Measurements from ENCODE around the gene AFG1L.

The AFG1L gene

DNA sequence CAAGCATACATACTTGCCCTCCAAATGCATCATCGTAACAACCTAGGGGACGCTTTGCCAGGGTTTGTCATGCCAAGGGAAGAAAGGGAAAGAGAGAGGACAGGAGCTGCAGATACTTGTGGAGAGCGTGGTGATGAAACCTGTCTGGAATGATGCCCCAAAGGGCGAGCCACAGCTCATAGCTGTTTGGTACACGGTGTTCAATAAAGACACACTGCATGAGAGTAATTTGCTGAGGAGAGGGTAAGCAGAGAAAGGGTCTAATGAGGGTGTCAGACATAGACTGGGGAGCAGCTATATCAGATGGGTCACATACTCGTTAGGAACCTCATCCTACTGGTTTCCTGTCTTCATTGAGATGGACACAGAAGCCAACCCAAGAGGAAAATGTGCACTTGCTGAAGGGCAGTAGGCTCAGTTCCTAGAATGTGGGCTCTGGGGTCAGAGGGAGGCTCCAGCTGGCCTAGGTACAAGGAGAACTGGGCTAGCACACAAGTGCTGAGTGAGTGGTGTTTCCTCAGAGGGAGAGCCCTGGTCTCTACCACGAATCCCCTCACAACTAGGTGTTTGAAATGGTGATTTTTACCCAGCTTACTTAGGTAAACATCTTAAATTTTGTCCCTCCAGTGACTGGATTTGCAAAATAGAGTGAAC, 260.7 kb downstream of the AFG1L start:
- in situ Hi-C loops (cut with MboI; ENCODE audit: low pct_unique_long_range_greater_than_20kb, low sequenced_read_pairs, unreplicated experiment): no loop called here
- TF ChIP-seq, protein P1, sequence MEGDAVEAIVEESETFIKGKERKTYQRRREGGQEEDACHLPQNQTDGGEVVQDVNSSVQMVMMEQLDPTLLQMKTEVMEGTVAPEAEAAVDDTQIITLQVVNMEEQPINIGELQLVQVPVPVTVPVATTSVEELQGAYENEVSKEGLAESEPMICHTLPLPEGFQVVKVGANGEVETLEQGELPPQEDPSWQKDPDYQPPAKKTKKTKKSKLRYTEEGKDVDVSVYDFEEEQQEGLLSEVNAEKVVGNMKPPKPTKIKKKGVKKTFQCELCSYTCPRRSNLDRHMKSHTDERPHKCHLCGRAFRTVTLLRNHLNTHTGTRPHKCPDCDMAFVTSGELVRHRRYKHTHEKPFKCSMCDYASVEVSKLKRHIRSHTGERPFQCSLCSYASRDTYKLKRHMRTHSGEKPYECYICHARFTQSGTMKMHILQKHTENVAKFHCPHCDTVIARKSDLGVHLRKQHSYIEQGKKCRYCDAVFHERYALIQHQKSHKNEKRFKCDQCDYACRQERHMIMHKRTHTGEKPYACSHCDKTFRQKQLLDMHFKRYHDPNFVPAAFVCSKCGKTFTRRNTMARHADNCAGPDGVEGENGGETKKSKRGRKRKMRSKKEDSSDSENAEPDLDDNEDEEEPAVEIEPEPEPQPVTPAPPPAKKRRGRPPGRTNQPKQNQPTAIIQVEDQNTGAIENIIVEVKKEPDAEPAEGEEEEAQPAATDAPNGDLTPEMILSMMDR (IDR thresholded peaks at IDR 0.05; ENCODE audit: extremely low read depth, insufficient read depth, missing control alignments): no peak

DNA sequence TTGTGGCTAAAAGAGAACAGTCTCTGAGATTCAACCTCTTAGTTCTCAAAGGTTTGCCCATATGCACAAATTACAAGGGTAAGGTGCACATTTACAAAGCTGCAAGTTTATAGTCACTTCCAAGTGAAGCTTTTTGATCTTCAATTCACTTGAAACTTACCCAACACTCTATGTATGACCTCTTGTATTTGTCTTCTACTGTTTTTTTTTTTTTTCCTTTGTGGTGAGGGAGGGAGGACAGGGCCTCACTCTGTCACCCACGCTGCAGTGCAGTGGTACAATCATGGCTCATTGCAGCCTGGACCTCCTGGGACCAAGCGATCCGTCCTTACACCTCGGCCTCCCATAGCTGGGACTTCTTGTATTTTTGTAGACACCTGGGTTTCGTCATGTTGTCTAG, 261.4 kb downstream of the AFG1L start:
- TF ChIP-seq, protein P1 (IDR thresholded peaks at IDR 0.05; ENCODE audit: extremely low read depth, insufficient read depth, missing control alignments): no peak
- in situ Hi-C loops (cut with MboI; ENCODE audit: low pct_unique_long_range_greater_than_20kb, low sequenced_read_pairs, unreplicated experiment): no loop called here
- no peak for DNase-seq (ENCODE audit: low spot score)

More for the DNA sequence above, 260.7 kb downstream of the AFG1L start:
- DNase-seq (ENCODE audit: low spot score): no peak

DNA sequence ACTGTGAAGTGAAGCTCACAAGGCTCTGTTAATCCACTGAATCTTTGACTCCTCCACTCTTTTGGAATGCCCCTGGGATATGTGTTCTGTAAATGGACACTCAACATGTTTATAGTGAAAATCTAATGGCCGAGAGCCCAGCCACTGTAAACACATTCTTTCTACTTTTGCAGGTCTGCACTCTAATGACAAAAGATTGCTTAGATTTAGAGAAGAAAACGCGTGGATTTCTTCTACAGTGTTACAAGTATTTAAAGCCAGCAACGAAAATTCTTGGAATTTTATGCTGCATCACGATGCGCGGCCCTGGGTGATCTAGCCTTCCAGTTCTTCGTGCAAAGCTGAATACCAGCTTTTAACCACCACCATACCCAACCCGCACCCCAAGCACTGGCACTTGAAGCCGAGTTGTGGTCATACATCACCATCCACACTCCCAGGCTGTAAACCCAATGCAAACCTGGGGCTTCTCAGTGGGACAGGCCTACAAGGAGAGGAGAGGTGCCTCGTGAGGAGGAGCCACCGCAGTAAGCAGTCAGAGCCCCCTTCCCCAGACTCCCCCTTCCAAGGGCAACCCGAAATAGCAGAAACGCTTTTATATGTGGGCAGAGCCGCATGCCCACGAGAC, 262.1 kb downstream of the AFG1L start:
- in situ Hi-C loops (cut with MboI; ENCODE audit: low pct_unique_long_range_greater_than_20kb, low sequenced_read_pairs, unreplicated experiment): no loop called here
- DNase-seq (ENCODE audit: low spot score): no peak
- TF ChIP-seq, protein P1 (IDR thresholded peaks at IDR 0.05; ENCODE audit: extremely low read depth, insufficient read depth, missing control alignments): no peak

DNA sequence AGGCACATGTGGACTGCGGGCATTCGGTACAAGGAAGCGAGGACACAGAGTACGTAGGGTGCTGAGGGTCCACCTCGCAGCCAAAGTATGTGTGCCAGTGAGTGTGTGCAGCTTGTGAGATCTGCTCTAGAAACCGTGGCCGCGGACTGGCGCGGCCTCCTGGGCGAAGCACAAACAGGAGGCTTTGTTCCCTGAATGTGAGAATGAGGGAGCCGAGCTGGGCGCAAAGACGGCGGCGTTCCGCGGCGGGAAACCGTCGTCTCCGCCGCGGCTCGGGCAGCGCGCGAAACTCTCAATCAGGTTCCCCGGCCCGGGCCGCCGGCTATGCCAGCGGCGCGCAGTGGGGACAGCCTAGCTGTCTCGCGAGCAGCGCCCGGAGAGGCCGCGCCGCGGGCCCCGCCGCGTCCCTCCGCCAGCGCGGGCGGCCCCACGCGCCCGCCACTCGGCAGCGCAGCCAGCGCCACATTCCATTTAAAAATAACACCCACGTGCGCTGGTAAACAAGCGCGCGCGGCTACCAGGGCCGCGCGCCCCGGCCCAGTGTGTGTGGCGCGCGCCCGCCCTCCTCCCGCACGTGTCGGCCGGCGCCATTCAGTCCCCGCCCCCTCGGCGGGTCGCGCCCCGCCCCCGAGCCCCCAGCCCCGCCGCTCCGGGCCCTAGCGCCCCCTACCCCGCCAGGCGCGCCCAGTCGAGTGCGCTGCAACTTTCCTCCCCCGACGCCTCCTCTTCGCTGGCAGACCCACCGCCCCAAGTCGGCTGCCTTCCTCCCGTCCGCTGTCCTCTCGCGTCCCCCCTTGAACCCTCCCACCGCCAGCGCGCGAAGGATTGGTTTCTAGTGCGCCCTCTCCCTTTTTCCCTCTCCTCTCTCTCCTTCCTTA, 262.9 kb downstream of the AFG1L start:
- in situ Hi-C loops (cut with MboI; ENCODE audit: low pct_unique_long_range_greater_than_20kb, low sequenced_read_pairs, unreplicated experiment): no loop called here
- DNase-seq (ENCODE audit: low spot score): peak; percentile 70

DNA sequence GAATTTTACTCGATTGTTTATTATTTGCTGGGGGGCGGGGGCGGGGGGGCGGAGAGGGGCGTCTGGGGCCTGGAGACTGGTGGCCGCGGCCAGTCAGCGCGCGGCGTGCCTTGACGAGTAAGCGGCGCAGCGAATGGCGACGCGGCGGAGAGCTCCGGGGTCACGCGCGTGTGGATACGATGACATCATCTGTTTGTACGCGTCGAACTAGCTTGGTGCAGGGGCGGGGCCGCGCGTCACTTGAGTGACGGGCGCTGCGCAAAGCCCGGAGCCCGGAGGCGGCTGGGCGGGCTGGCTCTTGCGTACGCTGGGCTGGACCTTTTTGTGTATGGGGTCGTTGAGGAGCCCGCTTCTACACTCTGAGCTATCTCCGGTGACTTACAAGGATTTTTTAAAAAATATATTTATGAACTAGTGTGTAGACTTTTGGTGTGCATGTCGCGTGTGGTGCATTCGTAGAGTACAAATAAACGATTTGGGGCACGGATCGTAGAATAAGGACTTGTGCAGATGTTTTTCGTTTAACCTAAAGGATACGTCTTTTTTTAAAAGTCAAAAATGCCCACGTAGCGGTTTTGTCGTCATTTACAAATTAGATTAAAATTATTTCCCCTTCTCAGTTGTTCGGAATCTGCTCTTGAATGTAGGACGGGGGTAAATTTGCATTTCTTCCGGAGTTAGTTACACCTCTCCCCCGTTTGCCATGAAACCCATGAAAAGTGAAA, 263.7 kb downstream of the AFG1L start:
- peak; percentile 93 for DNase-seq (ENCODE audit: low spot score)
- TF ChIP-seq, protein P1 (IDR thresholded peaks at IDR 0.05; ENCODE audit: extremely low read depth, insufficient read depth, missing control alignments): no peak
- in situ Hi-C loops (cut with MboI; ENCODE audit: low pct_unique_long_range_greater_than_20kb, low sequenced_read_pairs, unreplicated experiment): no loop called here

More for the DNA sequence above, 262.9 kb downstream of the AFG1L start:
- TF ChIP-seq, protein P1 (IDR thresholded peaks at IDR 0.05; ENCODE audit: extremely low read depth, insufficient read depth, missing control alignments): no peak

All from GM13977 (cell line).